Neuron (in vitro differentiated cells): ENCODE results near the gene ATRAID.
A peak's percentile ranks its signal among the peaks of the same experiment; 100 is the strongest.

Source experiments
- H2AFZ ChIP-seq: one replicate; pipeline ENCODE4 v1.6.1; 2013; ENCODE audit warnings: low read depth, mild to moderate bottlenecking, inconsistent platforms, low read length, moderate library complexity
- H3K27me3 ChIP-seq: one replicate; pipeline ENCODE4 v1.6.1; 2013; ENCODE audit warnings: low read length; ENCODE audit not compliant: insufficient read depth
- H3K36me3 ChIP-seq: one replicate; pipeline ENCODE4 v1.6.1; 2013; ENCODE audit warnings: low read length; ENCODE audit not compliant: insufficient read depth
- H3K4me1 ChIP-seq: one replicate; pipeline ENCODE4 v1.6.1; 2013; ENCODE audit warnings: low read length; ENCODE audit not compliant: insufficient read depth
- H3K4me3 ChIP-seq: 2 replicates; pipeline ENCODE4 v1.5.1; 2013; ENCODE audit warnings: mild to moderate bottlenecking, low read length, moderate library complexity
- H3K9me3 ChIP-seq: one replicate; pipeline ENCODE4 v1.6.1; 2013; ENCODE audit warnings: low read length

The ATRAID gene

GRCh38 chr2:27203741-27204140 lies 8.1 kb upstream of the ATRAID start:
- Histone ChIP-seq H3K9me3 (no peaks in the 10 kb centered on the region), H3K4me3 (no peak overlapping the region), H3K36me3 (peaks cover 86% of the 10 kb centered on the region), H3K27me3 (no peaks in the 10 kb centered on the region), H2AFZ (no peak overlapping the region), H3K4me1 (no peaks in the 10 kb centered on the region)

DNA sequence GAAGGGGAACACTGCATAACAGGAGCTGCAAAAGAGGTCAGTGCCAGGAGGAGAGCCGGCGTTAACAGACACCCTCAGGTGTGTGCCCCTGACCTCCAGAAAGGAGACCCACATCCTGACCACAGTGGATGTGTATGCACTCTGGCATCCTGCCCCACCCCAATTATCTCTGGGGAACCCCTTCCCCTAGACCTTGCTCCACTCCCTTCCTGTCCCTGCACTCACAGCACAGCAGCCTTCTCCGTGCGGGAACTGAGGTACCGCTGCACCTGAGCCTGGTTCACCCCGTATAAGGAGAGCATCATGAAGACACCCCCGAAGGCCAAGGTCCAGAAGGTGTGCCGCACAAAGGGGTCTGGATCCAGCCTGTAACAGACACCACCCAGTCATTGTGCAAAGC lies 7.3 kb upstream of the ATRAID start:
- Histone ChIP-seq H3K4me3 (no peak overlapping the region), H3K4me1 (no peaks in the 10 kb centered on the region), H2AFZ (no peak overlapping the region), H3K9me3 (no peaks in the 10 kb centered on the region), H3K36me3 (peaks cover 89% of the 10 kb centered on the region), H3K27me3 (no peaks in the 10 kb centered on the region)

DNA sequence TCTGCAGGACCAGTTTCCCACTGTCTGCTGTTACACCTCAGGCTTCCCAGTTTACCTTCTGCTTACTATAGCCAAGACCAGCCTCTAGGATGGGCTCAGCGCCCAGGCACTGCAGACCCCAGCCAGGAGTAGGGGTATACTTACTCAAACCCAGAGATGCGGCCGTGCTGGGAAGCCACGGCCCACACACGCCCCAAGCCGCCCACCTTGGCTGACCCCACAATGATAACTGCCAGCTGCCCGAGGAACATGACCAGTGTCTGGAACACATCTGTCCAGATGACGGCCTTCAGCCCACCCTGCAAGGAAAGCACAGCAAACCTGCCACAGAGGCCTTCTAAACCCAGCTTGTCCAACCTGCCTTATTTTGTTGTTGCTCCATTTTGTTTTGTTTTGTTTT lies 6.6 kb upstream of the ATRAID start:
- no peaks in the 10 kb centered on the region for H3K27me3 ChIP-seq
- H3K4me1 ChIP-seq = no peaks in the 10 kb centered on the region
- H3K4me3 ChIP-seq = no peak overlapping the region
- no peaks in the 10 kb centered on the region for H3K9me3 ChIP-seq
- H3K36me3 ChIP-seq = peaks cover 91% of the 10 kb centered on the region
- no peak overlapping the region for H2AFZ ChIP-seq

- Histone ChIP-seq H3K27me3 (no peaks in the 10 kb centered on the region), H3K36me3 (peaks cover 82% of the 10 kb centered on the region), H2AFZ (no peak overlapping the region), H3K4me1 (no peaks in the 10 kb centered on the region), H3K9me3 (no peaks in the 10 kb centered on the region), H3K4me3 (no peak overlapping the region)
Measured at GRCh38 chr2:27206346-27206745, 5.5 kb upstream of the ATRAID start.

- H3K9me3 ChIP-seq = no peaks in the 10 kb centered on the region
- H3K36me3 ChIP-seq = peaks cover 59% of the 10 kb centered on the region
- peaks cover 6% of the 10 kb centered on the region for H3K4me1 ChIP-seq
- no peak overlapping the region for H2AFZ ChIP-seq
- no peak overlapping the region for H3K4me3 ChIP-seq
- H3K27me3 ChIP-seq = no peaks in the 10 kb centered on the region
Measured at GRCh38 chr2:27208486-27209050, 3.3 kb upstream of the ATRAID start.

DNA sequence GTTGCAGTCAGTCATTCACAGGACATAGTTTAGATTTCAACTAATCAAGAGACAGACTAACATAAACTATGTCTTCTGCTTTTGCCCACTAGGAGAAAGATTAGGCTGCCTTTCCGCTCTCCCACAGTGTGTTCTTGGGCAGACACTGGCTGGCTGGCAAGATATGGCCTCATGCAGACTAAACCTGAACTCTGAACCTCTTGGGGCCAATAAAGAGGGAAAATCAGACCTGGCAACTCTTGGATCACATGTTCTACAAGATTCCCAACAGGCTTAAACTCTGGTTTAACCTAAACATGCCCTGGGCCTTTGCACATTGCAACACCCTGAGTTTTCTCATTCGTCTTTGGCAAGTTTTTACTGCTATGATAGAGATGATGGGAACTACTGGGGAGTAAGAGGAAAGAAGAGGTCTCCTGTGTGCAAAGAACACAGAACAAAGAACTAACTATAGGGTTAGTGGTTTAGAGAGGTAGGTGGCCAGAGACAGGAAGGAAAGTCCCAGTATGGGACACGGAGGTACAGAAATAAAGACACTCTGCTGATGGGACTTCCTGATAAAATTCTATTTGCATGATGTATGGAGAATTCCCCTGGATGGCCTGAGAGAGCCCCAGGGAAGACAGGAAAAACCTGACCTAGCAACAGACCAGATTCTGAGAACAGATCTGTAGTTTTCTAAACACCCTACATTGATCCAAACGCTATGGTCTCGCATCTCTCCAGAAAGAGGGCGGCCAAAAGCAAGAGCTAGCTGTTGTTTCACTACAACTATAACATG lies 2.0 kb upstream of the ATRAID start:
- H3K9me3 ChIP-seq = no peaks in the 10 kb centered on the region
- no peak overlapping the region for H2AFZ ChIP-seq
- H3K27me3 ChIP-seq = no peaks in the 10 kb centered on the region
- H3K4me3 ChIP-seq = no peak overlapping the region
- peaks cover 47% of the 10 kb centered on the region for H3K36me3 ChIP-seq
- H3K4me1 ChIP-seq = peaks cover 6% of the 10 kb centered on the region

- peaks cover 42% of the 10 kb centered on the region for H3K36me3 ChIP-seq
Measured at GRCh38 chr2:27211241-27211942, 449 bp upstream of the ATRAID start.

GRCh38 chr2:27212626-27213471 lies 1.0 kb downstream of the ATRAID start:
- Histone ChIP-seq H3K4me1 (peaks cover 11% of the 10 kb centered on the region), H3K27me3 (no peaks in the 10 kb centered on the region), H3K36me3 (peaks cover 37% of the 10 kb centered on the region), H2AFZ (peak overlapping the region; percentile 79), H3K9me3 (no peaks in the 10 kb centered on the region), H3K4me3 (peak overlapping the region; percentile 89)

More at GRCh38 chr2:27211241-27211942, 449 bp upstream of the ATRAID start:
- H2AFZ ChIP-seq = peak overlapping the region; percentile 39
- peak overlapping the region; percentile 89 for H3K4me3 ChIP-seq
- H3K4me1 ChIP-seq = peaks cover 6% of the 10 kb centered on the region
- no peaks in the 10 kb centered on the region for H3K9me3 ChIP-seq
- H3K27me3 ChIP-seq = no peaks in the 10 kb centered on the region

DNA sequence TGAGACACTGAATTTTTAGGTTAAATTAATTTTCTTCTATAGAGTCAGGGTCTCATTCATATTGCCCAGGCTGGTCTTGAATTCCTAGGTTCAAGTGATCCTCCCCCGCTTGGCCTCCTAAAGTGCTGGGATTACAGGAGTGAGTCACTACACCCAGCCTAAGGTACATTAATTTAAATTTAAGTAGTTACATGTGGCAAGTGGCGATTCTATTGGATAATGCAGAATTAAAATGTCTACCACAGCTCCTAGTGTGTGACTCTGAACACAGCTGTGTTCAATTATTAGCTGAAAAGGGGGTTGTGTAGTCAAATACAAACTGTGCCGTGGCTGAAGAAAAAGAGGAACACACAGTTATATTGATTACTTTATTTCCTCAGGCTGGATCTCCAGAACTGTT lies 3.1 kb downstream of the ATRAID start:
- Histone ChIP-seq H3K9me3 (no peaks in the 10 kb centered on the region), H3K27me3 (no peaks in the 10 kb centered on the region), H3K4me3 (no peak overlapping the region), H3K4me1 (peaks cover 11% of the 10 kb centered on the region), H3K36me3 (peaks cover 35% of the 10 kb centered on the region), H2AFZ (no peak overlapping the region)

GRCh38 chr2:27216416-27217137 lies 4.7 kb downstream of the ATRAID start:
- Histone ChIP-seq H2AFZ (no peak overlapping the region), H3K27me3 (no peaks in the 10 kb centered on the region), H3K4me1 (peaks cover 11% of the 10 kb centered on the region), H3K4me3 (peak overlapping the region; percentile 11), H3K9me3 (no peaks in the 10 kb centered on the region), H3K36me3 (peaks cover 48% of the 10 kb centered on the region)

DNA sequence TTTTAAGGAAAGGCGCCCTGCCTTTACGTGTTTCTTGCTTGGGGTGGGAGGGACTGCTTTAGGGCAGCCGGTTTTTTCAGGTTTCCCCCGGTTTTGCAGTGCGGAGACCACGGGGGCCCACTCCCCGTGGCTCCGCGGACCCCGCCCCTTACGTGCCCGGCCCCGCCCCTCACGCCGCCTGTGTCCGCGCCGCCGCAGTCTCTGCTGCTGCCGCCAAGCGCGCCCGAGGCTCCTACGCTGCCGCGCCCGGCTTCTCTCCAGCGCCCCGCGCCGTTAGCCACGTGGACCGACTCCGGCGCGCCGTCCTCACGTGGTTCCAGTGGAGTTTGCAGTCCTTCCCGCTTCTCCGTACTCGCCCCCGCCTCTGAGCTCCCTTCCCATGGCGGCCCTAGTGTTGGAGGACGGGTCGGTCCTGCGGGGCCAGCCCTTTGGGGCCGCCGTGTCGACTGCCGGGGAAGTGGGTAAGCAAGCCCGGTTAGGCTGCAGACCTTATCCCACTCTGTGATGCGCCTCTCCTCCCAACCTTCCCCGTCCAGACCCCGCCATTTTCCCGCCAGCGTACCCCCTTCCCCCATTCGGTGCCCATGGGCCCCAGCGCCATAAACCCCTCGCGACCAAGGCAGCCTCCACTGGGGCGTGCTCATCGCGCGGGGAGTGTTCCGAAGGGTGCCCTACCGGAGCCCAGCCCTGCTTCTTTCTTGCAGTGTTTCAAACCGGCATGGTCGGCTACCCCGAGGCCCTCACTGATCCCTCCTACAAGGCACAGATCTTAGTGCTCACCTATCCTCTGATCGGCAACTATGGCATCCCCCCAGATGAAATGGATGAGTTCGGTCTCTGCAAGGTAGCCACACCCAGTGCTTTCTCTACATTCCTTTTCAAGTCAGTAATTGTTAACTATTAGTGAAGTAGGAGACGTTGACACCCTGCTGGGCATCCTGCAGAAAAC lies 5.6 kb downstream of the ATRAID start, which contains the start of gene CAD:
Gene CAD (plus strand): TSS at position 197 of the 949 bp plus-strand sequence. CDS start 183 bp downstream, at position 380.
- Histone ChIP-seq H3K9me3 (no peaks in the 10 kb centered on the region), H3K4me3 (peak within 1 kb of the TSS; percentile 42), H2AFZ (no peak within 1 kb of the TSS), H3K27me3 (no peaks in the 10 kb centered on the region), H3K36me3 (peaks cover 55% of the 10 kb centered on the region), H3K4me1 (peaks cover 11% of the 10 kb centered on the region)
